Vagina (tissue), 2 donors: Measurements from ENCODE around the gene KIAA0753.

Experiments
- CTCF ChIP-seq, 3 experiments: fragments of 450-650 bp in 2 of 3; fragments of 200-600 bp in 1 of 3; sonication (generic) in 1 of 3; IDR thresholded peaks; one replicate each; pipeline ENCODE4 v1.5.1; 2017 to 2019; ENCODE audit warnings: antibody characterized with exemption in 3 of 3, mild to moderate bottlenecking in 2 of 3, moderate library complexity in 2 of 3
- POLR2AphosphoS5 ChIP-seq, 2 donors: sonication (generic); formaldehyde crosslinking; IDR thresholded peaks; one replicate each; pipeline ENCODE4 v1.9.0; 2017; ENCODE audit warnings: antibody characterized with exemption in 2 of 2, mild to moderate bottlenecking in 2 of 2, low read depth in 1 of 2; ENCODE audit not compliant: insufficient read depth in 1 of 2

GRCh38 chr17:6578491-6578890 lies 62.0 kb downstream of the KIAA0753 start:
- TF ChIP-seq CTCF (IDR thresholded peaks at IDR 0.05) (no peak), POLR2AphosphoS5 (IDR thresholded peaks at IDR 0.05; ENCODE audit: insufficient read depth in 1 of 2, low read depth in 1 of 2) (no peak)
